ENCODE measurements around the gene ETNK2.
"Not testable (repeated sequence)": the region's sequence is repeated elsewhere in the genome, so short reads cannot be mapped to it uniquely, and the experiment has no call there.

Gene ETNK2

GRCh38 chr1:204102029-204102611 is 49.7 kb downstream of the ETNK2 start:
- DNase-seq (ENCODE audit: low read depth): no peak
- H3K4me3 ChIP-seq (ENCODE audit: low read depth, low read length): no peak overlapping the region
- no peak for TF ChIP-seq POLR2A (IDR thresholded peaks at IDR 0.05; ENCODE audit: extremely low read depth, insufficient read length)
- no peak for TF ChIP-seq CTCF (IDR thresholded peaks at IDR 0.05; ENCODE audit: low read depth, low read length)
- no peak for TF ChIP-seq MAX (IDR thresholded peaks at IDR 0.05; ENCODE audit: low read depth, low read length)
- no peak for TF ChIP-seq MYC (IDR thresholded peaks at IDR 0.05; ENCODE audit: low read depth, low read length)

- H3K4me3 ChIP-seq (ENCODE audit: low read depth, low read length); DNase-seq (ENCODE audit: low read depth): not testable (repeated sequence)
These were observed 52.1 kb downstream of the ETNK2 start for GRCh38 chr1:204099754-204100153.

GRCh38 chr1:204098683-204099082 is 53.2 kb downstream of the ETNK2 start:
- no peak for TF ChIP-seq MAX (IDR thresholded peaks at IDR 0.05; ENCODE audit: low read depth, low read length)
- no peak overlapping the region for H3K4me3 ChIP-seq (ENCODE audit: low read depth, low read length)
- DNase-seq (ENCODE audit: low read depth): no peak

GRCh38 chr1:204096931-204097330 is 54.9 kb downstream of the ETNK2 start:
- no peak for DNase-seq (ENCODE audit: low read depth)
- H3K4me3 ChIP-seq (ENCODE audit: low read depth, low read length): no peak overlapping the region
- no peak for TF ChIP-seq MAX (IDR thresholded peaks at IDR 0.05; ENCODE audit: low read depth, low read length)
- no peak for TF ChIP-seq MYC (IDR thresholded peaks at IDR 0.05; ENCODE audit: low read depth, low read length)

- DNase-seq (ENCODE audit: low read depth): no peak
- H3K4me3 ChIP-seq (ENCODE audit: low read depth, low read length): no peak overlapping the region
- no peak for TF ChIP-seq POLR2A (IDR thresholded peaks at IDR 0.05; ENCODE audit: extremely low read depth, insufficient read length)
- TF ChIP-seq CTCF (IDR thresholded peaks at IDR 0.05; ENCODE audit: low read depth, low read length): no peak
- TF ChIP-seq MYC (IDR thresholded peaks at IDR 0.05; ENCODE audit: low read depth, low read length): no peak
- no peak for TF ChIP-seq MAX (IDR thresholded peaks at IDR 0.05; ENCODE audit: low read depth, low read length)
These were observed 56.8 kb downstream of the ETNK2 start for GRCh38 chr1:204094856-204095634.

GRCh38 chr1:204094313-204094729 is 57.5 kb downstream of the ETNK2 start:
- TF ChIP-seq CTCF (IDR thresholded peaks at IDR 0.05; ENCODE audit: low read depth, low read length) (no peak), MYC (IDR thresholded peaks at IDR 0.05; ENCODE audit: low read depth, low read length) (no peak), MAX (IDR thresholded peaks at IDR 0.05; ENCODE audit: low read depth, low read length) (no peak), POLR2A (IDR thresholded peaks at IDR 0.05; ENCODE audit: extremely low read depth, insufficient read length) (no peak)
- no peak for DNase-seq (ENCODE audit: low read depth)
- no peak overlapping the region for H3K4me3 ChIP-seq (ENCODE audit: low read depth, low read length)

- H3K4me3 ChIP-seq (ENCODE audit: low read depth, low read length): no peak overlapping the region
- DNase-seq (ENCODE audit: low read depth): no peak
- TF ChIP-seq MYC (IDR thresholded peaks at IDR 0.05; ENCODE audit: low read depth, low read length): no peak
- TF ChIP-seq POLR2A (IDR thresholded peaks at IDR 0.05; ENCODE audit: extremely low read depth, insufficient read length): no peak
These were observed 58.1 kb downstream of the ETNK2 start for GRCh38 chr1:204093781-204094180.

- DNase-seq (ENCODE audit: low read depth): no peak
- TF ChIP-seq MAX (IDR thresholded peaks at IDR 0.05; ENCODE audit: low read depth, low read length): no peak
- TF ChIP-seq POLR2A (IDR thresholded peaks at IDR 0.05; ENCODE audit: extremely low read depth, insufficient read length): no peak
- TF ChIP-seq MYC (IDR thresholded peaks at IDR 0.05; ENCODE audit: low read depth, low read length): no peak
- TF ChIP-seq CTCF (IDR thresholded peaks at IDR 0.05; ENCODE audit: low read depth, low read length): no peak
- no peak overlapping the region for H3K4me3 ChIP-seq (ENCODE audit: low read depth, low read length)
These were observed 58.5 kb downstream of the ETNK2 start for GRCh38 chr1:204093421-204093717.
